NB4 (cell line): ENCODE data around the gene GNMT.

ENCODE experiments used
- CTCF ChIP-seq: IDR thresholded peaks from one replicate; pipeline ENCODE4 v1.5.1; 2012; ENCODE audit warnings: low read depth, low read length
- POLR2A ChIP-seq: IDR thresholded peaks from 2 replicates; pipeline ENCODE4 v1.6.1; 2011; ENCODE audit warnings: mild to moderate bottlenecking; ENCODE audit not compliant: insufficient read length; ENCODE audit errors: extremely low read depth
- TF ChIP-seq, protein P1 (sequence below): IDR thresholded peaks from 2 replicates; pipeline ENCODE4 v1.6.1; 2011; ENCODE audit warnings: low read depth, low read length

DNA sequence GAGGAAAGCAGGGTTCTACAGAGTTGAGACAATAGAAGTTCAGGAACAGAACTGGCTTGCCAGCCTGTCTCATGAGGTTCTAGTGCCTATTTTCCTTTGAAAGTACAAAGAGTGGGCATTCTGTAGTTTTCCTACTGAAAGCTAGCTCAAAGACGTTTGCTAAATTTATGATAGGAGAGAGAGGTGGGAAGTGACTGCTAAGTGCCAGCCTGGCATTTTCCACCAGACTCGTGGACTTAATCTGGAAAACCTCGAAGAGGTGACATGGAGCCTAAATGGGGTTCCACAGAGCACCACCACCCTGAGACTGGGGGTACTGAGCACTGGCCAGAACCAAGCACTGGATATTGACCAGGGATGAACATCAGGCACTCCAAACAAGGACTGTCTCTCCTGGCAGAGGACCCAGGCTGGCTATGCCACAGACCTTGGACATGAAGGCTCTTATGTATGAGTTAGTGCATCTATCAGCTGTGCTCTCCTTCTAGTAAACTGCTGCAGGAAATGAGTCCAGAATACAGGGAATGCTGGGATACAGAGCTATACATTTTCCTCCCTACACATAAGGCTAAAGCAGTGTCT, 11.3 kb downstream of the GNMT start:
- TF ChIP-seq CTCF (no peak), POLR2A (no peak)
- TF ChIP-seq, protein P1, sequence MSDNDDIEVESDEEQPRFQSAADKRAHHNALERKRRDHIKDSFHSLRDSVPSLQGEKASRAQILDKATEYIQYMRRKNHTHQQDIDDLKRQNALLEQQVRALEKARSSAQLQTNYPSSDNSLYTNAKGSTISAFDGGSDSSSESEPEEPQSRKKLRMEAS, result no peak
